Fibroblast of pulmonary artery (primary cell): ENCODE results near the gene RELL2.

Source experiments
- DNase-seq: peaks from one replicate; pipeline ENCODE4 v3.0.0-alpha.2; 2010; ENCODE audit warnings: low read depth
- H3K4me3 ChIP-seq: replicated peaks from 2 replicates; pipeline ENCODE4 v1.5.1; 2011; ENCODE audit warnings: low read depth, mild to moderate bottlenecking, control low read depth, low read length, moderate library complexity
- TF ChIP-seq, protein P1 (sequence below): IDR thresholded peaks from 2 replicates; pipeline ENCODE4 v1.5.1; 2011; ENCODE audit warnings: mild to moderate bottlenecking, control low read depth, low read length, inconsistent platforms; ENCODE audit errors: missing control alignments

The RELL2 gene

DNA sequence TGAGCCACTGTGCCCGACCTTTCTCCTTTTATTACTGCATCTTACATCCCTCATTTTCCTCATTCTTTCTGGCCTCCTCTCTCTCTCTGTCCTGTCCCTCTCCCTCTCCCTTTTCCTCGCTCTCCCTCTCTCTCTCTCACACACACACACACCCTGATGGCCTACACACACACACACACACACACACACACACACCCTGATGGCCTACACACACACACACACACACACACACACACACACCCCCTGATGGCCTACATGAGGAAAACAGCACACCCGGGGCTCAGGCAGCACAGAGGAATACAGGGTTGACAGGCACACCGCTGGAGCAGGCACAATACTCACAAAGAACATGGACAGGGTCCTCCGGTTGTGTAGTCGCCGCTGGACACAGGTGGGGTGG lies 18.2 kb downstream of the RELL2 start:
- no peak overlapping the region for H3K4me3 ChIP-seq
- TF ChIP-seq, protein P1, sequence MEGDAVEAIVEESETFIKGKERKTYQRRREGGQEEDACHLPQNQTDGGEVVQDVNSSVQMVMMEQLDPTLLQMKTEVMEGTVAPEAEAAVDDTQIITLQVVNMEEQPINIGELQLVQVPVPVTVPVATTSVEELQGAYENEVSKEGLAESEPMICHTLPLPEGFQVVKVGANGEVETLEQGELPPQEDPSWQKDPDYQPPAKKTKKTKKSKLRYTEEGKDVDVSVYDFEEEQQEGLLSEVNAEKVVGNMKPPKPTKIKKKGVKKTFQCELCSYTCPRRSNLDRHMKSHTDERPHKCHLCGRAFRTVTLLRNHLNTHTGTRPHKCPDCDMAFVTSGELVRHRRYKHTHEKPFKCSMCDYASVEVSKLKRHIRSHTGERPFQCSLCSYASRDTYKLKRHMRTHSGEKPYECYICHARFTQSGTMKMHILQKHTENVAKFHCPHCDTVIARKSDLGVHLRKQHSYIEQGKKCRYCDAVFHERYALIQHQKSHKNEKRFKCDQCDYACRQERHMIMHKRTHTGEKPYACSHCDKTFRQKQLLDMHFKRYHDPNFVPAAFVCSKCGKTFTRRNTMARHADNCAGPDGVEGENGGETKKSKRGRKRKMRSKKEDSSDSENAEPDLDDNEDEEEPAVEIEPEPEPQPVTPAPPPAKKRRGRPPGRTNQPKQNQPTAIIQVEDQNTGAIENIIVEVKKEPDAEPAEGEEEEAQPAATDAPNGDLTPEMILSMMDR, result no peak
- no peak for DNase-seq

DNA sequence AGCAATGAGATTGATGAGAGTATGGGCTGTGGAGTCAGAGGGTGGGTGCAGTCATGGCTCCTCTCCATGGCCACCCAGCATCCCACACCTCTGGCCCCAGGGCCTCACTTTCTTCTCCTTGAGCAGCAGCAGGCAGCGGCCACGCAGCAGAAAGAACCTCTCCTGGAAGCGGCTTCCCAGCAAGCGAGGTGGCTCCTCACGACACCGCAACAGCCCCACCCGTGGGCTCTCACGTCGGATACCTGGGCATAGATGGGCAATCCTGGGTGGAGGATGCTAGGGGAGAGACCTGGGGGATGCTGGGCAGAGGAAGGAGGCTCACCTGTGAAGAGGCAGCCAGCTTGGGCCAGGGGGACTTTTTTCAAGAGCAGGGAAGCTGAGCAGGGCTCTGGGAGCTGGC lies 19.6 kb downstream of the RELL2 start:
- TF ChIP-seq, protein P1, result no peak
- no peak for DNase-seq
- H3K4me3 ChIP-seq, result no peak overlapping the region

DNA sequence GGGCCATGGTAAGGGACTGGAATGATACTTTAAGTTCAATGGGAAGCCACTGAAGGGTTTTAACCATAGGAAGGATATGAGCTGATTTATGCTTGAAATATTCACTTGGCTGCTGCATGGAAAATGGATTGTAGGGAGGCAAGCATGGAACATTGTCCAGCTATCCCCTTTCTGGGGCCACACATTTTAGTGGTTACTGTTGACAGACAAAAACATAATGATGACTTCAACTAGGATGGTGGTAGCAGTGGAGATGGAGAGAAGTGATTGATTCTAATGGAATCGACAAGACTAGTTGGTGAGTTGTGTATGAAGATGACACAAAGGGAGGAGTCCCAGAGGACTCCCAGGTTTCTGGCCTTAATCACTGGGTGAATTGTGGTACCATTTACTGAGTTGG lies 20.6 kb downstream of the RELL2 start:
- TF ChIP-seq, protein P1, result no peak
- DNase-seq, result no peak
- no peak overlapping the region for H3K4me3 ChIP-seq

DNA sequence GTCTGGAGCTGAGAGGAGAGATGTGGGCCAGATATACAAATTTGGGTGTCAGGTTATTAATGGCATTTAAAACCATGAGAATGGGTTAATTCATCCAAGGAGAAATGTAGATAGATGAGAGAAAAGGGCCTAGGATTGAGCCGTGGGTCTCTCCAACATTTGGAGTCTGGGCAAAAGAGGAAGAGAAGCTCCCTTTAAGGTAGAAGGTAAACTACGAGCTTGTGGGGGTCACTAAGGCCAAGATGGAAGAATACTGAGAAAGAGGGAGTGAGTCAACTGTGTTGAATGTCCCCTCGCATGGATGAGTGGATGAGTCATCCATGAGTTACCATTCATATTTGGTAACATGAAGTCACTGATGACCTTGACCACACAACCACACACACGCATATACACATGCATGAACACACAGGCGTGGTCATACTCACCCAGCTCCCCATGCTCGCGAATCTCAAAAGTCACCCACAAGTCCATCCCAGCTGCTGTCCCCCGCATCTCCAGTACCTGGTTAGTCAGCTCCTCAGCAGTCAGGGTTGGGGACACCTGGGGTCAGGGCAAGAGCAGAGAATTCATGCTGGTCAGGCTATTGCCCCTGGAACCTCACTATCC lies 21.2 kb downstream of the RELL2 start:
- no peak overlapping the region for H3K4me3 ChIP-seq
- peak; percentile 91 for DNase-seq
- TF ChIP-seq, protein P1, result no peak

DNA sequence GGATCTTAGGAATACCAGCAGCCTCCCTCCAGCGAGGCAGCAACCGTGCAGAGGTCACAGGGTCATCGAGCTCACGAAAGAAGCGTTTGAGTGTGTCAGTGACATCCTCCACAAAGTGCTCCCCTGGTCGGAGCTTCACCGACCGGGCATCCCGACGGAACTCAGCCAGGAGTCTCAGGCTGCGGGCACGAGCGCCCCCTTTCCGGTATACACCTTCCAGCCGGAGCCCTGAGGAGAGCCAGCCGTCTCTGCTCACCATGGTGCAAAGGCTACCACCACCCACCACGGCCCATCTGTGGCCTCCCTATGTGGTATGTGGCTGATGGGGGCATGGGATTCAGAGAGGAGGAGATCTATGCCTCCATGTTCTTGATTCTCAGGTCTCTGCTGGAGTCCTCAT lies 25.2 kb downstream of the RELL2 start:
- TF ChIP-seq, protein P1, result no peak
- H3K4me3 ChIP-seq, result no peak overlapping the region
- no peak for DNase-seq

DNA sequence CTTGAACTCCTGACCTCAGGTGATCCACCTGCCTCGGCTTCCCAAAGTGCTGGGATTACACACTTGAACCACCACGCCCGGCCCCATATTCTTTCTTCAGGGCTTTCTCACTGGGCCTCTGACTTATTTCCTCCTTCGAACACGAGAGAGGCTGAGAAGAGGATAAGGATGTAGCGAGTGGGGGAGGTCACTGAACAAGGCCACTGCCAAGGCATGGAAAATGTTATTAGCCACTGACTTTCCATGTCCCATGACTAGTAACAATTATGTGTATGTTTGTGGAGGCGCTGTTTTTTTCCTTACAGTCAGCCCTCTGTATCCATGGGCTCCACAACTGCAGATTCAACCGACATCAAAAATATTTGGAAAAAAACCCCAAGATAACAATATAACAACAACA lies 26.7 kb downstream of the RELL2 start:
- DNase-seq, result no peak
- no peak overlapping the region for H3K4me3 ChIP-seq
- TF ChIP-seq, protein P1, result no peak

DNA sequence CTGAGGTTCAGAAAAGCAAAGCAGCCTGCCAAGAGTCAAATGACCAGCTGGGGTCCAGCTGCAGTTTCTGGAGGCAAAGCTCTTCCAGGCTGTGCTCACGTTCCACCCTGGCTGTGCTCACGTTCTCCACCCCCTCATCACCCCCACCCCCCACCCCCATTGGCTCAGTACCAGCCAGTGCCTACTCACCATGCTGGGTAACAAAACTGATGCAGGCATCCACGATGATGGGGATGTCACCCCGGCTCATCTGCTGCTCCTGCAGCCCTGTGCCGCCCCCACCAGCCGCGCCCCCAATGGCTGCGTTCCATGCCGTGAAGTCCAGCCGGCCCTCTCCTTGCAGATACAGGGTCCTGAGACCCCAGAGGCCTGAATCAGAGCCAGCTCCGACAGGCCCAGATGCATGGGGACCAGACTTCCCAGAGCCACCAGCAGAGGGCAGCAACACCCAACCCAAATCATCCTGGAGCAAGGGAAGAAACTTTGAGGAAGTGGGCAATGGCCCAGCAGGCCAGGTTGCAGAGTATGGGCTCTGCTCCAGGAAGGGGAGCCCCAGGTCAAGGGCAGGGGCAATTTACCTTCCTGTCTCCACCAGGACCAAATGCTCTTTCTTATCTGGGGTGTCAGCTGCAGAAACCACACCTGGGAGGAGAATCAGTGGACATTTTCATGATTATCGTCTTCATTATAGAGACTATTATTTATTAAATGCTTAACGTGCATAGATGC lies 28.1 kb downstream of the RELL2 start:
- no peak overlapping the region for H3K4me3 ChIP-seq
- TF ChIP-seq, protein P1, result peak; percentile 96

More for the DNA sequence above, 28.1 kb downstream of the RELL2 start:
- DNase-seq, result peak; percentile 76
